ENCODE results near the gene MAP2K5. TPM values are rescaled to one million over a fixed set of nuclear protein-coding genes. Genes with fewer than 3 reads are reported as not detected.

MAP2K5 gene
- total RNA-seq, 1 experiment from 2014 or later = 15.0 TPM

DNA sequence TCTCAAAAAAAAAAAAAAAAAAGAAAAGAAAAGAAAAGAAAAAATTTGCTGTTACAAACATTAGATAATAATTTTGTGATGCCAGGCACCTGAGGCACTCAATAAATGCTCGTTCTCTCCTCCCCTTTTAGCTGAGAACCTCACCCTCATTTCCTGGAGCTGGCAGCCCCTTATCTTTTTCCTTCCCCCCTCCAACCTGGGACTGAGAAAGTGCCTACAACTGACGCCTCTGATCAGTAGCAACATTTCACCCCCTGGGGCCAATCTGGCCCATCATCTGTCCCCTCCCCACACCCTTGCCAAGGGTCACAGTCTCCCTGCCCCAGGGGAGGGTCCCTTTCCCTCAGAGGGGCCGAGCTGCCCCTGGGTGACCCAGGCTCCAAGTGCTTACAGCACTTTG, 309.9 kb downstream of the MAP2K5 start:
- no peaks in the 10 kb centered on the region for H4K20me1 ChIP-seq (ENCODE audit: control insufficient read depth, insufficient read depth, insufficient read length)
- TF ChIP-seq, protein P1, sequence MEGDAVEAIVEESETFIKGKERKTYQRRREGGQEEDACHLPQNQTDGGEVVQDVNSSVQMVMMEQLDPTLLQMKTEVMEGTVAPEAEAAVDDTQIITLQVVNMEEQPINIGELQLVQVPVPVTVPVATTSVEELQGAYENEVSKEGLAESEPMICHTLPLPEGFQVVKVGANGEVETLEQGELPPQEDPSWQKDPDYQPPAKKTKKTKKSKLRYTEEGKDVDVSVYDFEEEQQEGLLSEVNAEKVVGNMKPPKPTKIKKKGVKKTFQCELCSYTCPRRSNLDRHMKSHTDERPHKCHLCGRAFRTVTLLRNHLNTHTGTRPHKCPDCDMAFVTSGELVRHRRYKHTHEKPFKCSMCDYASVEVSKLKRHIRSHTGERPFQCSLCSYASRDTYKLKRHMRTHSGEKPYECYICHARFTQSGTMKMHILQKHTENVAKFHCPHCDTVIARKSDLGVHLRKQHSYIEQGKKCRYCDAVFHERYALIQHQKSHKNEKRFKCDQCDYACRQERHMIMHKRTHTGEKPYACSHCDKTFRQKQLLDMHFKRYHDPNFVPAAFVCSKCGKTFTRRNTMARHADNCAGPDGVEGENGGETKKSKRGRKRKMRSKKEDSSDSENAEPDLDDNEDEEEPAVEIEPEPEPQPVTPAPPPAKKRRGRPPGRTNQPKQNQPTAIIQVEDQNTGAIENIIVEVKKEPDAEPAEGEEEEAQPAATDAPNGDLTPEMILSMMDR (conservative IDR thresholded peaks at IDR 0.05) = no peak
- no peak overlapping the region for H2BK12ac ChIP-seq (ENCODE audit: insufficient read length, low read depth, low read length)
- H2BK20ac ChIP-seq (ENCODE audit: low read depth, low read length, poor library complexity, severe bottlenecking) = no peak overlapping the region
- no peak overlapping the region for H4K5ac ChIP-seq (ENCODE audit: insufficient read length, low read depth, low read length)
- no peak overlapping the region for H4K8ac ChIP-seq (replicated peaks; ENCODE audit: insufficient read length, low read depth, low read length)
- no peak overlapping the region for H2BK120ac ChIP-seq (ENCODE audit: low read depth, low read length, poor library complexity, severe bottlenecking)
- H3K27me3 Mint-ChIP-seq (ENCODE audit: low read depth) = no peaks in the 10 kb centered on the region
- H4K91ac ChIP-seq (ENCODE audit: insufficient read length, low read depth, low read length) = no peak overlapping the region
- H3K56ac ChIP-seq (ENCODE audit: insufficient read length, low read depth, low read length) = no peak overlapping the region
- H2AFZ ChIP-seq (ENCODE audit: low read length) = no peak overlapping the region
- H3K18ac ChIP-seq (ENCODE audit: insufficient read length, low read depth, low read length) = no peak overlapping the region
- H2BK5ac ChIP-seq (ENCODE audit: insufficient read length, low read length) = no peak overlapping the region
- H3K4me1 Mint-ChIP-seq = peaks cover 54 to 58% of the 10 kb centered on the region in 2 experiments
- no peak for DNase-seq
- no peaks in the 10 kb centered on the region for H3K79me2 ChIP-seq (ENCODE audit: insufficient read depth, low read length)
- no peak overlapping the region for H2AK5ac ChIP-seq (ENCODE audit: insufficient read length, low read length)
- H3K14ac ChIP-seq (ENCODE audit: insufficient read depth, low read length) = no peak overlapping the region
- peaks cover 2 to 3% of the 10 kb centered on the region in 2 experiments; a peak in 4 of 5 replicates for H3K9me3 Mint-ChIP-seq
- H3K9me3 ChIP-seq (ENCODE audit: control insufficient read depth, low read depth, low read length) = no peaks in the 10 kb centered on the region
- H3K4me3 Mint-ChIP-seq = no peak overlapping the region
- H3K27ac ChIP-seq (ENCODE audit: insufficient read length, low read depth, low read length) = no peak overlapping the region
- no peak overlapping the region for H3K4ac ChIP-seq (ENCODE audit: low read depth, low read length)
- H3K36me3 Mint-ChIP-seq (ENCODE audit: insufficient read depth in 1 of 3, low read depth in 3 of 3) = peaks cover 0 to 5% (median 0%) of the 10 kb centered on the region in 3 experiments; a peak in 1 of 7 replicates
- H3T11ph ChIP-seq (ENCODE audit: low read length) = no peak overlapping the region
- peak overlapping the region in 1 of 3 experiments; percentile 65; a peak in 1 of 7 replicates for H3K27ac Mint-ChIP-seq
- no peaks in the 10 kb centered on the region for H3K23me2 ChIP-seq (ENCODE audit: insufficient read length, low read depth, low read length, poor library complexity, severe bottlenecking)
- no CpG with 5 or more reads among the region's 3 CpGs for WGBS (ENCODE audit: extremely low coverage, insufficient read length, low lambda C conversion rate)
- H3K79me1 ChIP-seq (ENCODE audit: insufficient read depth, low read depth, low read length, poor library complexity, severe bottlenecking) = no peaks in the 10 kb centered on the region
- H3K27me3 ChIP-seq (ENCODE audit: insufficient read depth, low read length) = no peaks in the 10 kb centered on the region
- no peak overlapping the region for H3K4me2 ChIP-seq (ENCODE audit: insufficient read depth, insufficient read length, low read length)
- H2BK15ac ChIP-seq (ENCODE audit: low read depth, low read length) = no peak overlapping the region
- H3K9ac ChIP-seq (ENCODE audit: extremely low read depth, insufficient read length, low read length) = no peak overlapping the region
- peaks cover 7% of the 10 kb centered on the region; the same call in 1 of the 2 replicates for H3K4me1 ChIP-seq (ENCODE audit: insufficient read depth, low read length)
- no peak overlapping the region for H3K23ac ChIP-seq (ENCODE audit: insufficient read length, low read depth, low read length)
